Nephron (organoid): ENCODE data around the gene LIX1L.

Experiments
- H3K27ac Mint-ChIP-seq, 3 experiments: 2 replicates each; pipeline ENCODE4 v1.8.0; 2020; ENCODE audit warnings: mixed read lengths in 3 of 3, mild to moderate bottlenecking in 2 of 3, moderate library complexity in 1 of 3
- H3K27me3 Mint-ChIP-seq: 2 replicates; pipeline ENCODE4 v1.8.0; 2021; ENCODE audit warnings: low read depth, mild to moderate bottlenecking, moderate library complexity, mixed read lengths
- H3K36me3 Mint-ChIP-seq: 2 replicates; pipeline ENCODE4 v1.8.0; 2020; ENCODE audit warnings: low read depth, mixed read lengths
- H3K4me1 Mint-ChIP-seq: 2 replicates; pipeline ENCODE4 v1.8.0; 2020; ENCODE audit warnings: mixed read lengths
- H3K4me3 Mint-ChIP-seq, 3 experiments: 2 replicates each; pipeline ENCODE4 v1.8.0; 2020; ENCODE audit warnings: mild to moderate bottlenecking in 3 of 3, mixed read lengths in 3 of 3, moderate library complexity in 2 of 3
- H3K9me3 Mint-ChIP-seq: 2 replicates; pipeline ENCODE4 v1.8.0; 2020; ENCODE audit warnings: mixed read lengths
- TF ChIP-seq, protein P1 (sequence below), 3 experiments: fragments of 200-600 bp; sonication (generic); IDR thresholded peaks; one replicate each; pipeline ENCODE4 v1.5.0; 2021; ENCODE audit warnings: antibody characterized with exemption in 3 of 3; ENCODE audit not compliant: unreplicated experiment in 3 of 3

LIX1L gene

DNA sequence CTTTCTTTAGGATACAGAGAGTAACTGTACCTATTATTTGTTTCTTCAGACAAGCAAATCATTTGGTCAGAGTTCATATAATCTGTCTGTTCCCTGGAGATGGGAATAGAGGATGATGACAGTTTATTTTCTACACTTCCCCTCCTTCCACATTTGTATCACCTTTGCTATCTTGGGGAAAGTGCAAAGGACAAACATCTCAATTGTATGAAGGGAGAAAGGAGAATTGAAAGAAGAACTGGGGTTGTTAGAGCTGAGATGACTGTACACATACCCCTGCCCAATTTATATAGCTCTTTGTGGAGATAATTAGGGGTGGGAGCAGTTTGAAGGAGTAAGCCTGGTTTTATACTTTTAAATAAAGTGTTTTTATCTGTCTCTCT lies 20.6 kb upstream of the LIX1L start:
- TF ChIP-seq, protein P1, sequence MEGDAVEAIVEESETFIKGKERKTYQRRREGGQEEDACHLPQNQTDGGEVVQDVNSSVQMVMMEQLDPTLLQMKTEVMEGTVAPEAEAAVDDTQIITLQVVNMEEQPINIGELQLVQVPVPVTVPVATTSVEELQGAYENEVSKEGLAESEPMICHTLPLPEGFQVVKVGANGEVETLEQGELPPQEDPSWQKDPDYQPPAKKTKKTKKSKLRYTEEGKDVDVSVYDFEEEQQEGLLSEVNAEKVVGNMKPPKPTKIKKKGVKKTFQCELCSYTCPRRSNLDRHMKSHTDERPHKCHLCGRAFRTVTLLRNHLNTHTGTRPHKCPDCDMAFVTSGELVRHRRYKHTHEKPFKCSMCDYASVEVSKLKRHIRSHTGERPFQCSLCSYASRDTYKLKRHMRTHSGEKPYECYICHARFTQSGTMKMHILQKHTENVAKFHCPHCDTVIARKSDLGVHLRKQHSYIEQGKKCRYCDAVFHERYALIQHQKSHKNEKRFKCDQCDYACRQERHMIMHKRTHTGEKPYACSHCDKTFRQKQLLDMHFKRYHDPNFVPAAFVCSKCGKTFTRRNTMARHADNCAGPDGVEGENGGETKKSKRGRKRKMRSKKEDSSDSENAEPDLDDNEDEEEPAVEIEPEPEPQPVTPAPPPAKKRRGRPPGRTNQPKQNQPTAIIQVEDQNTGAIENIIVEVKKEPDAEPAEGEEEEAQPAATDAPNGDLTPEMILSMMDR (IDR thresholded peaks at IDR 0.05; ENCODE audit: unreplicated experiment in 3 of 3), result no peak
- H3K36me3 Mint-ChIP-seq, result no peaks in the 10 kb centered on the region
- H3K4me1 Mint-ChIP-seq, result peaks cover 28% of the 10 kb centered on the region
- no peaks in the 10 kb centered on the region for H3K9me3 Mint-ChIP-seq
- no peaks in the 10 kb centered on the region for H3K27me3 Mint-ChIP-seq
- H3K27ac Mint-ChIP-seq, result no peak overlapping the region
- no peak overlapping the region for H3K4me3 Mint-ChIP-seq

DNA sequence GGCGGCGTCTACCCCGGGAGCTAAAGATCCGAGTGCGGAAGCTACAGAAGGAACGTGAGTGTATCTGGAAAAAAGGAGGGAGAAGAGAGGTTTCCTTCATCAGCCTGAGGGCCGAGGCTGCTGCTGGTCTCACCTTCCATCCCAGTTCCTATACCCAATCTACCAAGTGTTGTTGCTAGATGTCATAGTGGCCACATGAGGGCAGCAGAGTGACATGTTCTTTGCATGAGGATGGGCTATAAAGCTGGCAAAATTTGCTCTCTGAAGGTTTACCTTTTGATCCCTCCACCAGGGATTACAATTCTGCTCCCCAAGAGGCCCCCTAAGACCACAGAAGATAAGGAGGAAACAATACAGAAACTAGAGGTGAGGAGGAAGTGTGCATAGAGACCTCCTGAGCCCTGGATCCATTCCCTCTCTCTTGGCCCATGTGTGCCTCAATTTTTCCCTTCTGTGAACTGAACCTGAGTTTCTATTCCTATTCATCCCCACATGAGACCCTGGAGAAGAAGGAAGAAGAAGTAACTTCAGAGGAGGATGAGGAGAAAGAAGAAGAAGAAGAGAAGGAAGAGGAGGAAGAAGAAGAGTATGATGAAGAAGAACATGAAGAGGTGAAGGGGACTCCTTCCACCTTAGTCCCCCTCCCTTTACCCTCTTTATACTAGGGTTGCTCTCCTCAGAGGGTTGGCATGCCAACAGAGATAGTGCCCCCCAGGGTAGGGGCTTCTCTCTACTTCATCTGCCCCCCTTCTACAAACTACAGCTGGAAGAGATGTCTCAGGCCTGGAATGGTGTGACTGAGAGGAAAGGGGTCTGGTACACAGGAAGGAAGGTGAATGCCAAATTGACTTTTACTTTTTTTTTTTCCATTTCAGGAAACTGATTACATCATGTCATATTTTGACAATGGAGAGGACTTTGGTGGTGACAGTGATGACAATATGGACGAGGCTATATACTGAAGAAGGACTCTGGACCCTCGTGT lies 20.0 kb upstream of the LIX1L start:
- no peaks in the 10 kb centered on the region for H3K36me3 Mint-ChIP-seq
- TF ChIP-seq, protein P1 (IDR thresholded peaks at IDR 0.05; ENCODE audit: unreplicated experiment in 3 of 3), result peak; percentile 74 to 81 (median 81)
- H3K27me3 Mint-ChIP-seq, result no peaks in the 10 kb centered on the region
- no peaks in the 10 kb centered on the region for H3K9me3 Mint-ChIP-seq
- H3K4me3 Mint-ChIP-seq, result peak overlapping the region; percentile 61 to 72 (median 69)
- H3K27ac Mint-ChIP-seq, result no peak overlapping the region
- peaks cover 21% of the 10 kb centered on the region for H3K4me1 Mint-ChIP-seq

DNA sequence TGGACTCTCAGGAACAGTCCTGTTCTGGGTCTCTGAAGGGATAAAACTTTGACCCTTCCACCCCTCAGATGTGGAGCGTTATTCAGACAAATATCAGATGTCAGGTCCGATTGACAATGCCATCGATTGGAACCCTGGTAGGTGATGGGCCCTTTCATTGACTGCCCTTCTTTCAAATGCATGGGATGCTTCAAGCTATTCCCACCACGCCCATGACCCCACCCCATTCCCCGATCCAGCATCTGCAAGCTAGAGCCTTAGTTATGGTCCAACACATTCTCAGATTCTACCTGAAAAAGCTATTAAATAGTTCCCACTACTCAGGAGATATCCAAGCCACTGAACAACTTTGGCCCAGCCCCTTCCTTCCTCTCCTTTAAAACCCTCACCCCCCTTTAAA lies 19.2 kb upstream of the LIX1L start:
- TF ChIP-seq, protein P1 (IDR thresholded peaks at IDR 0.05; ENCODE audit: unreplicated experiment in 3 of 3), result no peak

DNA sequence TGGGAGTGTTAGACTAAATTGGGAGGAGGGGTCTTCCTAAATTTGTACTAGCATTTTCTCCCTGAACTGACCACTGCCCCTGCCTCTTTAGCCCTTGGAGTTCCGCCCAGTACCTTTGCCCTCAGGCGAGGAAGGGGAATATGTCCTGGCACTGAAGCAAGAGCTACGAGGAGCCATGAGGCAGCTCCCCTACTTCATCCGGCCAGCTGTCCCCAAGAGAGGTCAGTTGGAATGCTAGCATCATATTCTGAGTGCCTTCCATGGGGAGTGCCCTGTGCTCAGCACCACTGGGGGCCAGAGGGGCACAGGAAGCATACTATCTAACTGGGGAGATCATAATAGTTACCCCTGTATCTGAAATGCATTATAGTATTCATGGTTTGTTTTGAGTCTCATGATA lies 17.4 kb upstream of the LIX1L start:
- Mint-ChIP-seq H3K36me3 (no peaks in the 10 kb centered on the region), H3K27ac (no peak overlapping the region), H3K4me1 (peaks cover 7% of the 10 kb centered on the region), H3K27me3 (no peaks in the 10 kb centered on the region), H3K9me3 (no peaks in the 10 kb centered on the region), H3K4me3 (no peak overlapping the region)
- TF ChIP-seq, protein P1 (IDR thresholded peaks at IDR 0.05; ENCODE audit: unreplicated experiment in 3 of 3), result no peak

More for the DNA sequence above, 19.2 kb upstream of the LIX1L start:
- no peak overlapping the region for H3K27ac Mint-ChIP-seq
- no peaks in the 10 kb centered on the region for H3K9me3 Mint-ChIP-seq
- no peaks in the 10 kb centered on the region for H3K36me3 Mint-ChIP-seq
- no peak overlapping the region for H3K4me3 Mint-ChIP-seq
- H3K4me1 Mint-ChIP-seq, result peaks cover 14% of the 10 kb centered on the region
- no peaks in the 10 kb centered on the region for H3K27me3 Mint-ChIP-seq

DNA sequence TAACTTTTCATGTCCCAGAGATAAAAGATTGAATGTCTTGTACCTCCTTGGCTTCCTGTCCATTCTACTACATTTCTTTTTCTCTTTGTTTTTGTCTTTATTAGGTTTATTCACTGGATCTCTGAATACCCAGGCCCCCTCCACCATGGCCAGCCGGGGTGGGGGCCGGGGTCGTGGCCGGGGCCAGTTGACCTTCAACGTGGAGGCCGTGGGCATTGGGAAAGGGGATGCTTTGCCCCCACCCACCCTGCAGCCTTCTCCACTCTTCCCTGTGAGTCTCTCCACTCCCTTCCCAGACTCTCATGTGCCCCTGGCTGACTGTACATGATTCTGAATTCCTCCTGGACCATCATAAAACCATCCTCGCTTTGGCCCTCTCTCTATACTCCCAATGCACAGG lies 16.9 kb upstream of the LIX1L start:
- H3K27me3 Mint-ChIP-seq, result no peaks in the 10 kb centered on the region
- TF ChIP-seq, protein P1 (IDR thresholded peaks at IDR 0.05; ENCODE audit: unreplicated experiment in 3 of 3), result no peak
- no peaks in the 10 kb centered on the region for H3K36me3 Mint-ChIP-seq
- no peak overlapping the region for H3K27ac Mint-ChIP-seq
- H3K4me1 Mint-ChIP-seq, result peaks cover 7% of the 10 kb centered on the region
- no peak overlapping the region for H3K4me3 Mint-ChIP-seq
- H3K9me3 Mint-ChIP-seq, result no peaks in the 10 kb centered on the region

DNA sequence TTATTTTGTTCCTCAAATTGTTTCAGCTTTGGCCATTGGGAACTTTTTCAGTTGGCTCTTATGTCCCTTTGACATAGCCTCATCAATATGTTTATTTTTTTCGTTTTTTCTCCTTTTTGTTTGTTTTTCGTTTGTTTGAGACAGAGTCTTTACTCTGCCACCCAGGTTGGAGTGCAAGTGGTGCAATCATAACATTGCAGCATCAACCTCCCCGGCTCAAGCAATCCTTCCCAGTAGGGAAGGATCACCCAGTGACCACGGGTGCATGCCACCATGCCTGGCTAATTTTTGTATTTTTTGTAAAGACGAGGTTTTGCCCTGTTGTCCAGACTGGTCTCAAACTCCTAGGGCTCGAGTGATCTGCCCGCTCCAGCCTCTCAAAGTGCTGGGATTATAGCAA lies 14.8 kb upstream of the LIX1L start:
- Mint-ChIP-seq H3K36me3 (peaks cover 5% of the 10 kb centered on the region), H3K9me3 (peaks cover 5% of the 10 kb centered on the region), H3K27me3 (no peaks in the 10 kb centered on the region), H3K27ac (no peak overlapping the region), H3K4me3 (no peak overlapping the region), H3K4me1 (peaks cover 7% of the 10 kb centered on the region)
- TF ChIP-seq, protein P1 (IDR thresholded peaks at IDR 0.05; ENCODE audit: unreplicated experiment in 3 of 3), result no peak
